ENCODE data around the gene SPO11.

GRCh38 chr20:57294550-57294949 is 35.1 kb upstream of the SPO11 start:
- no peak for TF ChIP-seq POLR2A (IDR thresholded peaks at IDR 0.05; ENCODE audit: borderline replicate concordance, extremely low read depth, insufficient read depth, insufficient read length)
- no peak for TF ChIP-seq JUND (IDR thresholded peaks at IDR 0.05)
- no peak for TF ChIP-seq CTCF (IDR thresholded peaks at IDR 0.05 in 2 of 3, conservative IDR thresholded peaks at IDR 0.05 in 1 of 3; ENCODE audit: borderline replicate concordance in 1 of 3, insufficient read depth in 1 of 3, low read depth in 2 of 3, low read length in 2 of 3)
- no peak for TF ChIP-seq ZBTB33 (IDR thresholded peaks at IDR 0.05; ENCODE audit: extremely low read depth, insufficient replicate concordance, low read length)
